Spleen (tissue), 11 donors: ENCODE results near the gene RASGEF1B. TPM values are rescaled to one million over a fixed set of nuclear protein-coding genes. Genes with fewer than 3 reads are reported as not detected.

ENCODE experiments used
- DNase-seq: peaks from one replicate; pipeline ENCODE4 v3.0.0-alpha.2; 2020
- H3K27ac ChIP-seq, 8 donors: fragments of 200-600 bp; sonication (generic) in 7 of 8; 1 replicate in 4 of 8; 2 replicates in 4 of 8; pipeline versions ENCODE4 v1.5.0 to v1.8.0; 2016 to 2021; ENCODE audit warnings: inconsistent platforms in 4 of 8, mild to moderate bottlenecking in 4 of 8, moderate library complexity in 1 of 8
- H3K27me3 ChIP-seq, 7 donors: fragments of 200-600 bp; sonication (generic) in 6 of 7; replicated peaks in 1 of 7; 1 replicate in 4 of 7; 2 replicates in 3 of 7; pipeline versions ENCODE4 v1.5.0 to v1.8.0; 2016 to 2021; ENCODE audit warnings: inconsistent platforms in 3 of 7, mild to moderate bottlenecking in 1 of 7
- H3K36me3 ChIP-seq, 6 donors: fragments of 200-600 bp; sonication (generic) in 5 of 6; 1 replicate in 4 of 6; 2 replicates in 2 of 6; pipeline versions ENCODE4 v1.5.0 to v1.8.0; 2016 to 2021; ENCODE audit warnings: inconsistent platforms in 2 of 6
- H3K4me1 ChIP-seq, 6 donors: fragments of 200-600 bp; sonication (generic) in 5 of 6; 1 replicate in 3 of 6; 2 replicates in 3 of 6; pipeline versions ENCODE4 v1.5.0 to v1.8.0; 2016 to 2021; ENCODE audit warnings: inconsistent platforms in 3 of 6
- H3K4me3 ChIP-seq, 8 donors: fragments of 200-600 bp; sonication (generic) in 7 of 8; 1 replicate in 4 of 8; 2 replicates in 4 of 8; pipeline versions ENCODE4 v1.5.0 to v1.8.0; 2016 to 2021; ENCODE audit warnings: inconsistent platforms in 4 of 8, mild to moderate bottlenecking in 4 of 8, moderate library complexity in 2 of 8
- H3K9me3 ChIP-seq, 8 donors: fragments of 200-600 bp; sonication (generic) in 7 of 8; 1 replicate in 4 of 8; 2 replicates in 4 of 8; pipeline versions ENCODE4 v1.5.0 to v1.8.0; 2016 to 2021; ENCODE audit warnings: inconsistent platforms in 4 of 8
- CTCF ChIP-seq, 11 experiments: fragments of 200-600 bp in 7 of 11; fragments of 450-650 bp in 4 of 11; sonication (generic) in 4 of 11; IDR thresholded peaks in 8 of 11; conservative IDR thresholded peaks in 3 of 11; 1 replicate in 7 of 11; 2 replicates in 4 of 11; pipeline versions ENCODE4 v1.4.0 to v1.8.0; 2016 to 2021; ENCODE audit warnings: antibody characterized with exemption in 11 of 11, inconsistent platforms in 4 of 11, mild to moderate bottlenecking in 1 of 11
- POLR2A ChIP-seq, 3 donors: fragments of 450-650 bp; IDR thresholded peaks; one replicate each; pipeline ENCODE4 v1.5.1; 2017; ENCODE audit warnings: antibody characterized with exemption in 3 of 3, mild to moderate bottlenecking in 1 of 3
- POLR2AphosphoS5 ChIP-seq, 3 donors: sonication (generic); formaldehyde crosslinking; IDR thresholded peaks; one replicate each; pipeline ENCODE4 v1.5.1; 2017; ENCODE audit warnings: antibody characterized with exemption in 3 of 3
- WGBS, 5 donors: extraction: QIAGEN DNeasy Blood & Tissue Kit in 3 of 5; methylation state at CpG; one replicate each; pipeline versions ENCODE4 v1.1.5 to v1.1.7; 2013 to 2018; 5-methylcytosine and 5-hydroxymethylcytosine counted together
- intact Hi-C: fragments of 100-400 bp; cut with DNase I; formaldehyde crosslinking; loops from one replicate; pipeline ENCODE4 v1.15.0; 2023; ENCODE audit warnings: low total_unique reads
- polyA plus RNA-seq, 3 donors: library from polyadenylated mRNA; stranded (reverse); fragments of 200-250 nt; gene quantifications; one replicate each; pipeline ENCODE4 v1.2.1, GENCODE V29; 2013
- total RNA-seq, 7 donors: library from RNA; depleted of rRNA in 3 of 7; stranded (reverse); fragments of >200 nt in 3 of 7; fragmentation: NEBNext Ultra II Directional in 4 of 7; extraction: Animal tissue kit (Norgen Biotek cat#: 25700) in 4 of 7; gene quantifications; one replicate each; pipeline versions ENCODE4 v1.1.0 to v1.2.1, GENCODE V29; 2016 to 2021
- donor health status: healthy with polysubstance abuse.
- donor health status: DM: no; HTN: no; CAD: no; lungs with moderate emphysema.
- donor health status: DM: no; HTN: no; CAD: no.
- donor health status: Bipolar disorder and iron deficiency.
- donor health status: healthy.
- donor health status: DM: no; HTN: no; CAD: no.
- donor health status: DM: yes; HTN: yes; CAD: no.

RASGEF1B gene
- total and polyA plus RNA-seq, 10 donors, result 9.4 to 69.5 (median 32.0) TPM

- H3K36me3 ChIP-seq, result no peaks in the 10 kb centered on the region
- DNase-seq, result no peak
- intact Hi-C loops, result no loop called here
- H3K4me3 ChIP-seq, result no peak overlapping the region
- peaks cover 28 to 61% (median 48%) of the 10 kb centered on the region in 6 donors for H3K4me1 ChIP-seq
- H3K27ac ChIP-seq, result peak overlapping the region; percentile 55 to 77 (median 72)
- 14 to 26% (median 20%) methylated on average over 1 of the region's 1 CpG for WGBS, 5 donors
- no peak for TF ChIP-seq POLR2AphosphoS5 (IDR thresholded peaks at IDR 0.05)
- TF ChIP-seq CTCF (IDR thresholded peaks at IDR 0.05 in 8 of 11, conservative IDR thresholded peaks at IDR 0.05 in 3 of 11), result no peak
- TF ChIP-seq POLR2A (IDR thresholded peaks at IDR 0.05), result no peak
- no peaks in the 10 kb centered on the region for H3K27me3 ChIP-seq
- H3K9me3 ChIP-seq, result peaks cover 0 to 11% (median 7%) of the 10 kb centered on the region in 8 donors
Observed at GRCh38 chr4:81491943-81492342, 20.2 kb upstream of the RASGEF1B start.

- Histone ChIP-seq H3K4me3 (no peak overlapping the region), H3K9me3 (peaks cover 0 to 11% (median 7%) of the 10 kb centered on the region in 8 donors), H3K36me3 (no peaks in the 10 kb centered on the region), H3K27me3 (no peaks in the 10 kb centered on the region), H3K4me1 (peaks cover 28 to 56% (median 48%) of the 10 kb centered on the region in 6 donors), H3K27ac (peak overlapping the region in 5 of 8 donors; percentile 62 to 77 (median 77))
- 27 to 52% (median 33%) methylated on average over 2 of the region's 2 CpGs for WGBS, 5 donors
- no peak for TF ChIP-seq POLR2A (IDR thresholded peaks at IDR 0.05)
- no peak for TF ChIP-seq CTCF (IDR thresholded peaks at IDR 0.05 in 8 of 11, conservative IDR thresholded peaks at IDR 0.05 in 3 of 11)
- TF ChIP-seq POLR2AphosphoS5 (IDR thresholded peaks at IDR 0.05), result no peak
- intact Hi-C loops, result no loop called here
- no peak for DNase-seq
Observed at GRCh38 chr4:81490403-81491160, 18.9 kb upstream of the RASGEF1B start.

GRCh38 chr4:81486502-81486901, 14.8 kb upstream of the RASGEF1B start:
- Histone ChIP-seq H3K9me3 (peaks cover 0 to 4% (median 2%) of the 10 kb centered on the region in 8 donors), H3K27ac (no peak overlapping the region), H3K36me3 (no peaks in the 10 kb centered on the region), H3K27me3 (no peaks in the 10 kb centered on the region), H3K4me3 (no peak overlapping the region), H3K4me1 (peaks cover 9 to 29% (median 18%) of the 10 kb centered on the region in 6 donors)
- no peak for DNase-seq
- intact Hi-C loops, result no loop called here
- TF ChIP-seq POLR2A (IDR thresholded peaks at IDR 0.05) (no peak), POLR2AphosphoS5 (IDR thresholded peaks at IDR 0.05) (no peak), CTCF (IDR thresholded peaks at IDR 0.05 in 8 of 11, conservative IDR thresholded peaks at IDR 0.05 in 3 of 11) (no peak)
- 90 to 100% (median 95%) methylated on average over 1 of the region's 1 CpG for WGBS, 5 donors

GRCh38 chr4:81485310-81485980, 13.7 kb upstream of the RASGEF1B start:
- intact Hi-C loops, result no loop called here

More at GRCh38 chr4:81485310-81485980, 13.7 kb upstream of the RASGEF1B start:
- Histone ChIP-seq H3K4me3 (no peak overlapping the region), H3K27ac (no peak overlapping the region), H3K27me3 (no peaks in the 10 kb centered on the region), H3K9me3 (no peaks in the 10 kb centered on the region), H3K4me1 (peaks cover under 1 to 18% (median 8%) of the 10 kb centered on the region in 6 donors), H3K36me3 (no peaks in the 10 kb centered on the region)
- no peak for TF ChIP-seq CTCF (IDR thresholded peaks at IDR 0.05 in 8 of 11, conservative IDR thresholded peaks at IDR 0.05 in 3 of 11)
- TF ChIP-seq POLR2AphosphoS5 (IDR thresholded peaks at IDR 0.05), result no peak
- TF ChIP-seq POLR2A (IDR thresholded peaks at IDR 0.05), result no peak
- DNase-seq, result no peak
- 69 to 87% (median 80%) methylated on average over 5 of the region's 5 CpGs for WGBS, 5 donors
